RWPE1 (cell line): ENCODE results near the gene JMJD4.

Experiments
- CTCF ChIA-PET: fragments of 350-600 bp; sonication (Branson Sonifier 250); formaldehyde crosslinking; extraction: SDS; loops from one replicate; lab custom pipeline; 2021; lab: Yijun Ruan, JAX
- POLR2A ChIA-PET: fragments of 400-600 bp; formaldehyde crosslinking; extraction: SDS; loops from one replicate; lab custom pipeline; 2020; ENCODE audit warnings: antibody characterized with exemption; ENCODE audit not compliant: low non-redundant PET; lab: Yijun Ruan, JAX
- DNase-seq: peaks from one replicate; pipeline ENCODE4 v3.0.0; 2012; ENCODE audit warnings: low spot score
- H3K27ac ChIP-seq: fragments of 450-650 bp; 2 replicates; pipeline ENCODE4 v1.5.1; 2017
- CTCF ChIP-seq: fragments of 450-650 bp; conservative IDR thresholded peaks from 2 replicates; pipeline ENCODE4 v1.5.1; 2017; ENCODE audit warnings: low read depth, mild to moderate bottlenecking

The JMJD4 gene

DNA sequence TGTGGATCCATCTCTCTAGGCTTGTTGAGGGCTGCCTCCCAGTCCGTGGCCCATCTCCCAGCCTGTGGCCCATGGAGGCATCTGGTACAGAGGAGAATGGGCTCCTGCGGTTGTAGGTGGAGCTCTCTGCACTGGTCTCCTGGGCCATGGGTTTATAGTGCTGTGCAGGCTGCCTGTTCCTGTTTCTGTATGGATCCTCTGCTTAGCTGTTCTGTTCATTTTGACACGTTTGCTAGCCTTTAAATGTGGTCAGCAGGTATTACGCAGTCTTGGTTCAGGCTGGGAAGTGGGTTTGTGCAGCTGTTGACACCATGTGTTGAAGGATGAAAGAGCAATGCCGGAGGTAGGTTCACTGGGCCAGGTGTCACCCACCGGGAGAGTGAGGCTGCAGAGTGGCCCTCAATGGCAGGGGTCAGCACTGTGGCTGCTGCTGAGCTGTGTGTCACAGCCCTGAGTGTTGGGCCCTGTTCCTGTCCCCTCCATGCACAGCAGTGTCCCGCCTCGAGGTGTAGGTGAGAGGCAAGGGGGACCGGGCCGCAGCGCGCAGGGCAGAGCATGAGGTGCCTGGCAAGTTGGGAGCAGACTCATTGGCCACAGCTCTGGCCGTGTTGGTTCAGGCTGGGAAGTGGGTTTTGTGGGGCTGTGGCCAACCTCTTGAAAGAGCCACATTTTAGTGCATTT is 39.1 kb upstream of the JMJD4 start:
- POLR2A ChIA-PET: no interaction called here
- DNase-seq: no peak
- CTCF ChIA-PET: interaction anchor here (1.2 kb wide), 1 partner anchor 13 kb away, joined by 5 read pairs; no protein-coding TSS in a partner anchor
- TF ChIP-seq CTCF: no peak
- no peak overlapping the region for H3K27ac ChIP-seq

DNA sequence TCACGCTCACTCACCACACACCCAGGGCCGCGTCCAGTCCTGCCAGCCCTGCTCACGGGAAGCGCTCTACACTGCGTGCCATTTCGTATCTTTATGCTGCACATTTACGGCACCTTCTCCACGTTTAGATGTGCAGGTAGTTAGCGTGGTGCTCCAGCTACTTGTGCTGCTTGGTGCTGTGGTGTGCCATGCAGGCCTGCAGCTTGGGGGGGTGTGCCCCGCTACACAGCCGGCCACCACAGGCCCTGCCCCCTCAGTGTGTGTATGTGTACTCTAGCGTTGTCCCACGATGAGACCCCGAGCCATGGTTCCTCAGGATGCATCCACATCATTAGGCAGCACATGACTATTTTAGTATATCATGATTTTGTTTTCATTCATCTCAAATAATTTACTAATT is 38.5 kb upstream of the JMJD4 start:
- POLR2A ChIA-PET: no interaction called here
- DNase-seq: no peak
- no peak overlapping the region for H3K27ac ChIP-seq
- TF ChIP-seq CTCF: no peak
- CTCF ChIA-PET: interaction anchor here (1.0 to 1.2 kb wide), 2 partner anchors 11 to 14 kb away, joined by 5 read pairs; no protein-coding TSS in a partner anchor

GRCh38 chr1:227771771-227772170 is 36.7 kb upstream of the JMJD4 start:
- no peak for DNase-seq
- H3K27ac ChIP-seq: no peak overlapping the region
- ChIA-PET CTCF (interaction anchor here (0.6 kb wide), 1 partner anchor 302 kb away, joined by 3 read pairs; no protein-coding TSS in a partner anchor), POLR2A (no interaction called here)
- TF ChIP-seq CTCF: no peak

DNA sequence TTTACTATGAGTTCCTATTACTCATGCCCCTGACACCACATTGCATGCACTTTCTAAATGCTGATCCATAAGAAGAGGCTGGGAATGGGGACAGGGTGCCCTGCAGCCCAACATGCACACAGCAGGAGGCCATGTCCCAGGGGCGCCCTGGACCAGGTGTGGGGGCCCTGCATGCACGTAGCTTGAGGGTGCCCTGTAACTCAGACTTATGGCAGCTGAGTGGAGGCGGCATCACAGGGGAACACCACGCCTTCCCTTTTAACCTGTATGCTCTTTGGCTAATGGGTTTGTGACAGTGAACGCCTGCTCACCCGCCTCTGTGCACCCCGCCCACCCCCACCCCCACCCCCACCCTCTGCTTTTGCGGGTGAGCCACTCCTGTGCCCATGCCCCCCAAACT is 36.2 kb upstream of the JMJD4 start:
- ChIA-PET POLR2A (no interaction called here), CTCF (no interaction called here)
- TF ChIP-seq CTCF: no peak
- H3K27ac ChIP-seq: no peak overlapping the region
- no peak for DNase-seq

- H3K27ac ChIP-seq: no peak overlapping the region
- ChIA-PET POLR2A (no interaction called here), CTCF (no interaction called here)
- TF ChIP-seq CTCF: no peak
- no peak for DNase-seq
These were observed 35.7 kb upstream of the JMJD4 start for GRCh38 chr1:227770812-227771211.

GRCh38 chr1:227769936-227770494 is 34.9 kb upstream of the JMJD4 start:
- DNase-seq: no peak
- ChIA-PET POLR2A (no interaction called here), CTCF (no interaction called here)
- no peak overlapping the region for H3K27ac ChIP-seq
- TF ChIP-seq CTCF: no peak
